ENCODE results near the gene FA2H.
"Not testable (repeated sequence)": the region's sequence is repeated elsewhere in the genome, so short reads cannot be mapped to it uniquely, and the experiment has no call there.

FA2H gene

GRCh38 chr16:74668877-74669276, 105.7 kb downstream of the FA2H start:
- not testable (repeated sequence) for DNase-seq

- peak; percentile 19 for DNase-seq
Observed at GRCh38 chr16:74667255-74667700, 107.3 kb downstream of the FA2H start.

- DNase-seq = peak; percentile 99
Observed at GRCh38 chr16:74666425-74667254, 108.0 kb downstream of the FA2H start, which contains the start of gene RFWD3. RFWD3 (minus strand) TSS chr16:74666877; CDS start chr16:74661449, 5,428 bp downstream.

- DNase-seq = no peak
Observed at GRCh38 chr16:74666010-74666421, 108.6 kb downstream of the FA2H start.
